Measurements from ENCODE around the gene ULK4.

ULK4 gene

GRCh38 chr3:41518626-41519025 lies 443.3 kb downstream of the ULK4 start:
- H3K4me1 ChIP-seq (ENCODE audit: insufficient read depth, low read length): peaks cover 8% of the 10 kb centered on the region
- no peaks in the 10 kb centered on the region for H3K27me3 ChIP-seq (ENCODE audit: insufficient read depth, low read length)
- no peak overlapping the region for H2AFZ ChIP-seq (ENCODE audit: low read depth, low read length)
- no peaks in the 10 kb centered on the region for H3K36me3 ChIP-seq (ENCODE audit: insufficient read depth, low read length)
- no peak overlapping the region for H3K4me3 ChIP-seq (ENCODE audit: low read length)
- H3K9me3 ChIP-seq (ENCODE audit: low read length): no peaks in the 10 kb centered on the region

GRCh38 chr3:41508063-41508696 lies 453.7 kb downstream of the ULK4 start:
- Histone ChIP-seq H3K4me3 (ENCODE audit: low read length) (no peak overlapping the region), H3K27me3 (ENCODE audit: insufficient read depth, low read length) (no peaks in the 10 kb centered on the region), H3K36me3 (ENCODE audit: insufficient read depth, low read length) (no peaks in the 10 kb centered on the region), H3K9me3 (ENCODE audit: low read length) (peaks cover 4% of the 10 kb centered on the region), H2AFZ (ENCODE audit: low read depth, low read length) (no peak overlapping the region), H3K4me1 (ENCODE audit: insufficient read depth, low read length) (no peaks in the 10 kb centered on the region)

GRCh38 chr3:41507336-41508062 lies 454.4 kb downstream of the ULK4 start:
- Histone ChIP-seq H3K36me3 (ENCODE audit: insufficient read depth, low read length) (no peaks in the 10 kb centered on the region), H3K4me3 (ENCODE audit: low read length) (no peak overlapping the region), H3K9me3 (ENCODE audit: low read length) (peaks cover 4% of the 10 kb centered on the region)

GRCh38 chr3:41503998-41504623 lies 457.8 kb downstream of the ULK4 start:
- Histone ChIP-seq H3K4me3 (ENCODE audit: low read length) (no peak overlapping the region), H3K36me3 (ENCODE audit: insufficient read depth, low read length) (no peaks in the 10 kb centered on the region), H3K4me1 (ENCODE audit: insufficient read depth, low read length) (no peaks in the 10 kb centered on the region), H3K27me3 (ENCODE audit: insufficient read depth, low read length) (no peaks in the 10 kb centered on the region), H2AFZ (ENCODE audit: low read depth, low read length) (no peak overlapping the region), H3K9me3 (ENCODE audit: low read length) (peaks cover 4% of the 10 kb centered on the region)

More at GRCh38 chr3:41507336-41508062, 454.4 kb downstream of the ULK4 start:
- no peaks in the 10 kb centered on the region for H3K4me1 ChIP-seq (ENCODE audit: insufficient read depth, low read length)
- H3K27me3 ChIP-seq (ENCODE audit: insufficient read depth, low read length): no peaks in the 10 kb centered on the region
- H2AFZ ChIP-seq (ENCODE audit: low read depth, low read length): no peak overlapping the region

GRCh38 chr3:41502481-41502880 lies 459.4 kb downstream of the ULK4 start:
- Histone ChIP-seq H3K4me1 (ENCODE audit: insufficient read depth, low read length) (no peaks in the 10 kb centered on the region), H3K27me3 (ENCODE audit: insufficient read depth, low read length) (no peaks in the 10 kb centered on the region), H2AFZ (ENCODE audit: low read depth, low read length) (no peak overlapping the region), H3K4me3 (ENCODE audit: low read length) (no peak overlapping the region), H3K9me3 (ENCODE audit: low read length) (no peaks in the 10 kb centered on the region), H3K36me3 (ENCODE audit: insufficient read depth, low read length) (no peaks in the 10 kb centered on the region)

GRCh38 chr3:41502023-41502422 lies 459.9 kb downstream of the ULK4 start:
- Histone ChIP-seq H3K4me1 (ENCODE audit: insufficient read depth, low read length) (no peaks in the 10 kb centered on the region), H3K36me3 (ENCODE audit: insufficient read depth, low read length) (no peaks in the 10 kb centered on the region)

GRCh38 chr3:41498847-41499246 lies 463.1 kb downstream of the ULK4 start:
- H3K4me3 ChIP-seq (ENCODE audit: low read length): no peak overlapping the region
- H3K27me3 ChIP-seq (ENCODE audit: insufficient read depth, low read length): no peaks in the 10 kb centered on the region
- no peaks in the 10 kb centered on the region for H3K36me3 ChIP-seq (ENCODE audit: insufficient read depth, low read length)
- H2AFZ ChIP-seq (ENCODE audit: low read depth, low read length): no peak overlapping the region
- H3K4me1 ChIP-seq (ENCODE audit: insufficient read depth, low read length): no peaks in the 10 kb centered on the region
- H3K9me3 ChIP-seq (ENCODE audit: low read length): no peaks in the 10 kb centered on the region

More at GRCh38 chr3:41502023-41502422, 459.9 kb downstream of the ULK4 start:
- Histone ChIP-seq H3K4me3 (ENCODE audit: low read length) (no peak overlapping the region), H2AFZ (ENCODE audit: low read depth, low read length) (no peak overlapping the region), H3K9me3 (ENCODE audit: low read length) (no peaks in the 10 kb centered on the region), H3K27me3 (ENCODE audit: insufficient read depth, low read length) (no peaks in the 10 kb centered on the region)

GRCh38 chr3:41490360-41490759 lies 471.5 kb downstream of the ULK4 start:
- Histone ChIP-seq H2AFZ (ENCODE audit: low read depth, low read length) (no peak overlapping the region), H3K27me3 (ENCODE audit: insufficient read depth, low read length) (no peaks in the 10 kb centered on the region), H3K36me3 (ENCODE audit: insufficient read depth, low read length) (no peaks in the 10 kb centered on the region), H3K4me3 (ENCODE audit: low read length) (no peak overlapping the region), H3K4me1 (ENCODE audit: insufficient read depth, low read length) (no peaks in the 10 kb centered on the region), H3K9me3 (ENCODE audit: low read length) (no peaks in the 10 kb centered on the region)

- no peak overlapping the region for H2AFZ ChIP-seq (ENCODE audit: low read depth, low read length)
- no peaks in the 10 kb centered on the region for H3K9me3 ChIP-seq (ENCODE audit: low read length)
- no peaks in the 10 kb centered on the region for H3K27me3 ChIP-seq (ENCODE audit: insufficient read depth, low read length)
- H3K4me3 ChIP-seq (ENCODE audit: low read length): no peak overlapping the region
- H3K4me1 ChIP-seq (ENCODE audit: insufficient read depth, low read length): no peaks in the 10 kb centered on the region
- no peaks in the 10 kb centered on the region for H3K36me3 ChIP-seq (ENCODE audit: insufficient read depth, low read length)
Observed at GRCh38 chr3:41489231-41489630, 472.7 kb downstream of the ULK4 start.

GRCh38 chr3:41488501-41488900 lies 473.4 kb downstream of the ULK4 start:
- H3K4me3 ChIP-seq (ENCODE audit: low read length): no peak overlapping the region
- H3K9me3 ChIP-seq (ENCODE audit: low read length): no peaks in the 10 kb centered on the region
- H2AFZ ChIP-seq (ENCODE audit: low read depth, low read length): no peak overlapping the region
- no peaks in the 10 kb centered on the region for H3K36me3 ChIP-seq (ENCODE audit: insufficient read depth, low read length)
- H3K27me3 ChIP-seq (ENCODE audit: insufficient read depth, low read length): no peaks in the 10 kb centered on the region
- H3K4me1 ChIP-seq (ENCODE audit: insufficient read depth, low read length): no peaks in the 10 kb centered on the region

- no peaks in the 10 kb centered on the region for H3K36me3 ChIP-seq (ENCODE audit: insufficient read depth, low read length)
- no peaks in the 10 kb centered on the region for H3K9me3 ChIP-seq (ENCODE audit: low read length)
- H3K4me3 ChIP-seq (ENCODE audit: low read length): no peak overlapping the region
- H3K4me1 ChIP-seq (ENCODE audit: insufficient read depth, low read length): no peaks in the 10 kb centered on the region
- no peaks in the 10 kb centered on the region for H3K27me3 ChIP-seq (ENCODE audit: insufficient read depth, low read length)
- no peak overlapping the region for H2AFZ ChIP-seq (ENCODE audit: low read depth, low read length)
Observed at GRCh38 chr3:41485484-41485883, 476.4 kb downstream of the ULK4 start.

GRCh38 chr3:41482134-41482533 lies 479.8 kb downstream of the ULK4 start:
- H3K9me3 ChIP-seq (ENCODE audit: low read length): no peaks in the 10 kb centered on the region
- H3K4me1 ChIP-seq (ENCODE audit: insufficient read depth, low read length): peaks cover 3% of the 10 kb centered on the region
- no peak overlapping the region for H3K4me3 ChIP-seq (ENCODE audit: low read length)
- no peaks in the 10 kb centered on the region for H3K36me3 ChIP-seq (ENCODE audit: insufficient read depth, low read length)
- H3K27me3 ChIP-seq (ENCODE audit: insufficient read depth, low read length): no peaks in the 10 kb centered on the region
- no peak overlapping the region for H2AFZ ChIP-seq (ENCODE audit: low read depth, low read length)

GRCh38 chr3:41478278-41478677 lies 483.6 kb downstream of the ULK4 start:
- no peaks in the 10 kb centered on the region for H3K36me3 ChIP-seq (ENCODE audit: insufficient read depth, low read length)
- no peaks in the 10 kb centered on the region for H3K9me3 ChIP-seq (ENCODE audit: low read length)
- H3K4me3 ChIP-seq (ENCODE audit: low read length): no peak overlapping the region
- no peaks in the 10 kb centered on the region for H3K27me3 ChIP-seq (ENCODE audit: insufficient read depth, low read length)
- peaks cover 3% of the 10 kb centered on the region for H3K4me1 ChIP-seq (ENCODE audit: insufficient read depth, low read length)
- H2AFZ ChIP-seq (ENCODE audit: low read depth, low read length): no peak overlapping the region
